ENCODE data around the gene ZBED2.
A peak's percentile ranks its signal among the peaks of the same experiment; 100 is the strongest.
"Not testable (repeated sequence)": the region's sequence is repeated elsewhere in the genome, so short reads cannot be mapped to it uniquely, and the experiment has no call there.

Gene ZBED2, protein sequence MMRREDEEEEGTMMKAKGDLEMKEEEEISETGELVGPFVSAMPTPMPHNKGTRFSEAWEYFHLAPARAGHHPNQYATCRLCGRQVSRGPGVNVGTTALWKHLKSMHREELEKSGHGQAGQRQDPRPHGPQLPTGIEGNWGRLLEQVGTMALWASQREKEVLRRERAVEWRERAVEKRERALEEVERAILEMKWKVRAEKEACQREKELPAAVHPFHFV

DNA sequence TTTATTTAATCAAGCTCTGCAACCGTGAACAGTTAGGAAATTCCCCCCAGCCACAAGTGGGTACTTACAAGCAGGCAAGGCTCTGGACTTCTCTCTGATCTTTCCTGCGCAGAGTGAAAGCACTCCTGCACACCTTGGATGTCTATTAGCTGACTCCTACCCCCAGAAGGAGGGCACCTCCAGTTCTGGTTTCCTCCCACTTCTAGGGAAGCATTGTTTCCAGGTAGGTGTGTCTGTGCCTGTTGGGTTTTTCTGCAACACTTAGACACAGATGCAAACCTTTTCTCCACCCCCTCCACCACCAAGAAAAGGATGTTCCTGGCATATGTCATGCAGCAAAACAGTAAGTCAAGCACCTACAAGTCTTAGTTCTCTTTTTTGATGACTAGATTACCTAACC, at the start of gene ZBED2:
ZBED2 (minus strand) TSS at position 115 of the 400 bp plus-strand sequence. CDS start 1,145 bp downstream, outside the sequence.
- DNase-seq: no peak

DNA sequence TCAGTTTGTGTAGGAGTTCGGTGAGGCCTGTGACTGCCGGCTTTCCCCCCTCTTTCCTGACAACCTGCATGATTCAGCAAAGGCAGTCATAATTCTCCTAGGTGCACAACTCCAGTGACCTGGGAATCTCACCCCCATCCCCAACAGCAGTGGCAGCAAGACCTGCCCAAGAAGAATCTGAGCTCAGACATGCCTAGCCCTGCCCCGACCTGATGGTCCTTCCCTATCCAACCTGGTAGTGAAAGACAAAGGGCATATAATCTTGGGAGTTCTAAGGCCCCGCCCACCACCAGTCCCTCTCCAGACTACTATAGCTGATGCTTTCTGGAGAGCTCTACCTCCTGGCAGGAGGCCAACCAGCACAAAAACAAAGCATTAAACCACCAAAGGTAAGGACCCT, 44.2 kb upstream of the ZBED2 start:
- no peak for DNase-seq

DNA sequence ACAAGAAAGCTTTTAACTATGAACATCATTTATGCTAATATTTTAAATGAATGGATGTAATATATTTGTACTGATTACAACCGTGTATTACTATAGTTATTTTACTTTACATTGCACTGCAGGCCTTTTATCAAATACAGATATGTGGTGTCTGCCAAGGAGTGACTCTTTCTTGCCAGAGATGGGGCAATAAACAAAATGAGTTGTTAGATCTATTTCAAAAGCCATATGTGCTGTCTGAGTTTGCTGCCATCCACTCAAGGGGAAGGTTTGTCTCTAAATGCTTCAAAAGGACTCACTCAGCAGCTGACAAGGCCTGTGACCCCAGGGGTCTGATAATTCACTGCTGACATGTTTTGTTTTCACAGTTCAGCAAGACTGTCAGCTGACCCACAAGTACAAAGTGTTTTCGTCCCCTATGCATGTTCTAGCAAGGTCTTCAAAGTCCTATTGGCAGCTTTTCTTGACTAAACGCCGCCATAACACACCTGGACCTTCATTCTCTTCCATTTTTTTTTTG, 41.3 kb upstream of the ZBED2 start:
- DNase-seq: no peak

GRCh38 chr3:111635403-111635802, 40.3 kb upstream of the ZBED2 start:
- no peak for DNase-seq

GRCh38 chr3:111630638-111631037, 35.5 kb upstream of the ZBED2 start:
- DNase-seq: not testable (repeated sequence)

DNA sequence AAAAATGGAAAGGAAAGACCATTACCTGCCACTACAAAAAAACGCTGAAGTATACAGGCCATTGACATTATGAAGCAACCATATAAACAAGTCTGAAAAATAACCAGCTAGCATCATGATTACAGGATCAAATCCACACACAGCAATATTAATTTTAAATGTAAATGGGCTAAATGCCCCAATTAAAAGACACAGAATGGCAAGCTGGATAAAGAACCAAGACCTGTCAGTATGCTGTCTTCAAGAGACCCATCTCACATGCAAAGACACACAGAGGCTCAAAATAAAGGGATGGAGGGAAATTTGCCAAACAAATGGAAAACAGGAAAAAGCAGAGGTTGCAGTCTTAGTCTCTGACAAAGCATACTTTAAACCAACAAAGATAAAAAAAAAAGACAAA, 33.9 kb upstream of the ZBED2 start:
- DNase-seq: not testable (repeated sequence)

- DNase-seq: no peak
Observed at GRCh38 chr3:111627092-111627491, 31.9 kb upstream of the ZBED2 start.

DNA sequence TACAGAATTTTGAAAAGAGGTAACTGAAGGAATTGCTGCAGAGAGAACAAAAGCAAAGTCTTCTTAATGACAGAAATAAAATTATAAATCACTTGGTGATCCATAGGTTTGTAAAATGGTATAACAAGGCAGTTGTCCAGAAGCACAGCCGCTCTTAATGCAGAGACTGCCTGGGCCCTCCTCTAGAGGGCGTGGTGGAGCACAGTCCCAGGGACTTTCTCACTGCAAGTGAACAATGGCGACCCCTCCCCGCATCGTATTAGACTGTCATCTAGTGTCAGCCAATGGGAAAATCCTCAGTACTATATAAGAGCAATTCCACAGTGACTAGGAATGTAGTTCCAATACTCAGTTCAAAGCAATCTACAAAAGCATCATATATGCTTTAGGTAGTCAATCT, 26.4 kb upstream of the ZBED2 start:
- DNase-seq: peak in 1 of 2 donors; percentile 44

- DNase-seq: no peak
Observed at GRCh38 chr3:111619833-111620232, 24.7 kb upstream of the ZBED2 start.

DNA sequence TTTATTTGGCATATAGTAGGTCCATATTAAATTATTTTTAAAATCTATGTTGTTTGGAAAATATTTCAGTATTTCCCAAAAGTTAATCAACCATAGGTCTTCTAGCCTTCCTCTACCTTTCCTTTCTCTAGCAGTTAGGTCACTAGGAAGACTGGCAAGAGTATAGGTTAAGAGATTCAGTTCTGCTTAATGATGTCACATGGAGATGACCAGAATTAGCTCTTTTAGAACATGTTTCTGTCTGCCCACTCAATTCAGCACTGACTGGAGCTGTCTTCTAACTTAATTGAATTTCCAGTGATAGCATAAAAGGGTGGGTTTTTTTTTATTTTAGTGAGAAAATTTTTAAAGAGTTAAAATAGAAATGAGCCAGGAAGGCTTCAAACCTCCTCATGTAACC, 23.8 kb upstream of the ZBED2 start:
- no peak for DNase-seq

GRCh38 chr3:111617912-111618601, 22.9 kb upstream of the ZBED2 start:
- no peak for DNase-seq

- no peak for DNase-seq
Observed at GRCh38 chr3:111617406-111617805, 22.3 kb upstream of the ZBED2 start.

- DNase-seq: peak; percentile 65 to 69
Observed at GRCh38 chr3:111616417-111617105, 21.4 kb upstream of the ZBED2 start.

- no peak for DNase-seq
Observed at GRCh38 chr3:111615880-111616279, 20.7 kb upstream of the ZBED2 start.

- no peak for DNase-seq
Observed at GRCh38 chr3:111613294-111613693, 18.1 kb upstream of the ZBED2 start.

- peak; percentile 42 to 44 for DNase-seq
Observed at GRCh38 chr3:111610612-111611054, 15.5 kb upstream of the ZBED2 start.

DNA sequence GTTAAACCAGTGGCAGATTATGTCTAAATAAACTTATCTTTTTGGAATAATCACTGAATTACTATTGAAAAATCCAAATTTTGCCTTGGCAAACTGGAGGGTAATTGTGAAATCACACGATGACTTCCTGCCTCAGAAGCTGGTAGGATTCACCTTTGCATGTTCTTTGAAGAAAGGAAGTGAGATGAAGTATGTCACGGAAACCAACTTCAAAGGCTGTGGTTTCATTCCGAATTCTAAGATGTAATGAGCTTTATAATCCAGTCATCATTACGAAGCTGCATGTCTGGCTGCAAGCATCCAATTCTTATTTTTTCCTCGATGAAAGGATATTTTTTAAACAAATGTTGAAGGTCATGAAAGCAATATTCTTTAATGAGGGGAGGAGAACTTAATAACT, 15.0 kb upstream of the ZBED2 start:
- peak; percentile 47 to 66 for DNase-seq

GRCh38 chr3:111609700-111610099, 14.6 kb upstream of the ZBED2 start:
- DNase-seq: no peak

GRCh38 chr3:111608383-111608782, 13.2 kb upstream of the ZBED2 start:
- no peak for DNase-seq

DNA sequence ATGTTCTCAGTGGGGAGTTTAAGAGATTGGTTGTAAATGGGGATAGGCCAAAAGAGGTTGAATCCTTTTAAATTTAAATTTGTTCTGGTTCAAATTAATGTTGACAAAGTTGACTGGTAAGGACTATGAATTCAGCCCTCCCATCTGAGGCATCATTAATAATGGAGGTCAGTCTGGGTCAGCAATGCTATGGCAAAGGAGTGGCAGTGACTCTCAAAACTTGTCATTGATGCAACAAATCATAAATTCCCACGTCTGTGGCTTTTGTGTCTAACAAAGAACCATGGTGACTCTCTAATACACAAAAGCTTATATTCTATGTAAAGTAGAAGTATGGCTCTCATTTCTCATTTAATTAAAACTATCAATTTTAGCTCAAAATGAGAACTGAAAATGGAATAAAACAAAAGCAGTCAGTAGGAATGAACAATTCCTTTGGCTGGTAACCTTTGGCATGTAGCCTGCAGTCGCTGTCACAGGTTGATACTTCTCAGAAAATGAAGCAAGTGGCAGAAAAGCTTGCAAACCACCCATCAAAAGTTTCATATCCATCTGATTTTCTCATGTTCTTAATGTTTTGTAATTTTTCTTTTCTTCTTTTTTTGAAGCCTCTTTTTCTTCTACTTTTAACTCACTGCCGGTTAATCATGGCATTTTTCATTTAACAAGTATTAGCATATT, 12.2 kb upstream of the ZBED2 start:
- DNase-seq: no peak

DNA sequence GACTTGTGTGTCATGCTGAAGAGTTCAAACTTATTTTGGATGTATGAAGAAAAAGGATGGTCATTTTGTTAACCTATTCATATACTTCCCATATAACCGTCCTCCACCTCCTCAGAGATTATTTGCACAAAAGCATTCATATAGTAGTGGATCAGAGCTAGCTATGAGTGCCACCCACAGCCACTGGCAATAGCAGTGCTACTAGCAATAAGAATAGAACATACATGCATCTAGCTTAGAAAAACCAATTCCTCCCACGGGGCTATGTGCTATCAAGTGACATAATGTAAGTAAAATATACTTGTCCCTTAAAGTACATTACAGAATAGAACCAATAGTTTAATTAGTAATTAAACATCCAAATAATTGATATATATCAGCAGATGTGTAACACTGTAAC, 10.3 kb upstream of the ZBED2 start:
- DNase-seq: no peak

DNA sequence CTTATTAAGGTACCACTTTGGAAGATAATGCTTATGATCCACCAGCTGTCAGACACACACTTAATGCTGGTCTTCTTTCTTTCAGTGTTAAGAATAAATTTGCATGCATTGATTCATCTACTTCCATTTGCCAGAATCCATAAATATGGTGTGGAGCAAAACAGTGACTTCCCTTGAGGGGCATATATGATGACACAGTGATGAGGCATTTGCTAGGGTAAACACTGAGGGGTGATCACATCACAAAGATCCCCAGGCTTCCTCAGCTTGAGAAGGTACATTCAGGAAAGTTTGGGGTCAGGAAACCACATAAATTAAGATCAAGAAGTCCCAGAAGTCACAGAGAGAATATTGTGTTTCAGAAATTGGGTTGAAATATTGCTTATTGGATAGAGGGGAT, 9.9 kb upstream of the ZBED2 start:
- DNase-seq: no peak

DNA sequence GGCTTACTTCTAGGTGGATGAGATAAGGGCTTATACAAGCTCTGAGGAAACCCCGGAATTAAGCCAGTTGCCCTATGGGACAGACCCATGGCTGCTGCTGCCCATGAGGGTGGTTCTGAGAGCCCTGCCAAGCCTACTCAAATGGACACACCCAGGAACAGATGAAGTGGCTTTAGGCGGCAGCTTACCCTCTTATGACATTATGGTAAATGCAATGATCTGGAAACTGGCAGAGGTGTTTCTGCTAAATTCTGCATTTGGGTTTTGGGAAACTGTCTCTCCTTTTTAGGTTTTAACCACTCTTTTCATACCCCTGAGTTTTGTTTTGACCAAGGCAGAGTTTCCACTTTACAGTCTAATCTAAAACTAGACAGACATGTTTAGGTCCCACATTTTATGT, 9.0 kb upstream of the ZBED2 start:
- no peak for DNase-seq
